ENCODE results near the gene STAT4. TPM values are rescaled to one million over a fixed set of nuclear protein-coding genes. Genes with fewer than 3 reads are reported as not detected.
A peak's percentile ranks its signal among the peaks of the same experiment; 100 is the strongest.

STAT4 gene
- total RNA-seq, 4 donors from 2014 or later, result 0.34 to 2.7 (median 0.81) TPM; not detected in 1

- Histone ChIP-seq H3K4me1 (peaks cover 2% of the 10 kb centered on the region), H3K4me3 (no peak overlapping the region), H3K27me3 (no peaks in the 10 kb centered on the region), H3K9me3 (no peaks in the 10 kb centered on the region), H3K27ac (no peak overlapping the region), H3K36me3 (no peaks in the 10 kb centered on the region)
- TF ChIP-seq POLR2AphosphoS5 (IDR thresholded peaks at IDR 0.05) (no peak), CTCF (IDR thresholded peaks at IDR 0.05) (no peak), POLR2A (IDR thresholded peaks at IDR 0.05) (no peak), EP300 (IDR thresholded peaks at IDR 0.05) (no peak)
- DNase-seq (ENCODE audit: low spot score in 2 of 2), result no peak
- WGBS, result 25% methylated on average over 2 of the region's 2 CpGs
Measured at GRCh38 chr2:191026377-191026776, 124.4 kb downstream of the STAT4 start.

GRCh38 chr2:191025135-191025534 lies 125.7 kb downstream of the STAT4 start:
- 68% methylated on average over 1 of the region's 1 CpG for WGBS
- no peaks in the 10 kb centered on the region for H3K36me3 ChIP-seq
- TF ChIP-seq EP300 (IDR thresholded peaks at IDR 0.05) (no peak), POLR2AphosphoS5 (IDR thresholded peaks at IDR 0.05) (no peak), CTCF (IDR thresholded peaks at IDR 0.05) (no peak), POLR2A (IDR thresholded peaks at IDR 0.05) (no peak)
- H3K27me3 ChIP-seq, result no peaks in the 10 kb centered on the region
- H3K9me3 ChIP-seq, result no peaks in the 10 kb centered on the region
- peaks cover 10% of the 10 kb centered on the region for H3K4me1 ChIP-seq
- H3K4me3 ChIP-seq, result no peak overlapping the region
- H3K27ac ChIP-seq, result no peak overlapping the region
- no peak for DNase-seq (ENCODE audit: low spot score in 2 of 2)

GRCh38 chr2:191023235-191023679 lies 127.5 kb downstream of the STAT4 start:
- Histone ChIP-seq H3K4me1 (peaks cover 17% of the 10 kb centered on the region), H3K36me3 (no peaks in the 10 kb centered on the region), H3K27ac (no peak overlapping the region), H3K9me3 (no peaks in the 10 kb centered on the region), H3K4me3 (no peak overlapping the region), H3K27me3 (no peaks in the 10 kb centered on the region)
- 78% methylated on average over 7 of the region's 7 CpGs for WGBS
- no peak for TF ChIP-seq POLR2A (IDR thresholded peaks at IDR 0.05)
- no peak for TF ChIP-seq EP300 (IDR thresholded peaks at IDR 0.05)
- no peak for TF ChIP-seq POLR2AphosphoS5 (IDR thresholded peaks at IDR 0.05)
- TF ChIP-seq CTCF (IDR thresholded peaks at IDR 0.05), result no peak
- no peak for DNase-seq (ENCODE audit: low spot score in 2 of 2)

GRCh38 chr2:191020742-191021381 lies 129.9 kb downstream of the STAT4 start:
- peak overlapping the region; percentile 84 for H3K27ac ChIP-seq
- TF ChIP-seq POLR2AphosphoS5 (IDR thresholded peaks at IDR 0.05) (no peak), CTCF (IDR thresholded peaks at IDR 0.05) (no peak), EP300 (IDR thresholded peaks at IDR 0.05) (no peak), POLR2A (IDR thresholded peaks at IDR 0.05) (no peak)
- peak in 1 of 2 donors; percentile 77 for DNase-seq (ENCODE audit: low spot score in 2 of 2)
- no peaks in the 10 kb centered on the region for H3K9me3 ChIP-seq
- H3K36me3 ChIP-seq, result no peaks in the 10 kb centered on the region
- peaks cover 17% of the 10 kb centered on the region for H3K4me1 ChIP-seq
- no peaks in the 10 kb centered on the region for H3K27me3 ChIP-seq
- H3K4me3 ChIP-seq, result peak overlapping the region; percentile 58
- WGBS, result 25% methylated on average over 14 of the region's 14 CpGs

- H3K36me3 ChIP-seq, result no peaks in the 10 kb centered on the region
- DNase-seq (ENCODE audit: low spot score in 2 of 2), result peak; percentile 94
- TF ChIP-seq POLR2AphosphoS5 (IDR thresholded peaks at IDR 0.05), result peak; percentile 71 to 100 (median 97)
- TF ChIP-seq POLR2A (IDR thresholded peaks at IDR 0.05), result peak; percentile 70 to 82
- peak; percentile 51 for TF ChIP-seq EP300 (IDR thresholded peaks at IDR 0.05)
- TF ChIP-seq CTCF (IDR thresholded peaks at IDR 0.05), result peak in 1 of 2 donors; percentile 18
- H3K27ac ChIP-seq, result peak overlapping the region; percentile 84
- H3K27me3 ChIP-seq, result no peaks in the 10 kb centered on the region
- no peaks in the 10 kb centered on the region for H3K9me3 ChIP-seq
- peaks cover 17% of the 10 kb centered on the region for H3K4me1 ChIP-seq
- 0% methylated on average over 46 of the region's 59 CpGs for WGBS
- H3K4me3 ChIP-seq, result peak overlapping the region; percentile 58
Measured at GRCh38 chr2:191020221-191020741, 130.5 kb downstream of the STAT4 start.
